HG03575 (cell line): Measurements from ENCODE around the gene EIF3J.
"Not testable (repeated sequence)": the region's sequence is repeated elsewhere in the genome, so short reads cannot be mapped to it uniquely, and the experiment has no call there.

Experiments used
- ATAC-seq: cut with Tn5 transposase; IDR thresholded peaks from one replicate; pipeline ENCODE4 v1.9.1; 2021; ENCODE audit not compliant: unreplicated experiment, insufficient number of reproducible peaks, low FRiP score; ENCODE audit errors: extremely low read depth

The EIF3J gene

GRCh38 chr15:44537735-44538240, 841 bp downstream of the EIF3J start:
- ATAC-seq, result no peak

- ATAC-seq, result no peak
Observed at GRCh38 chr15:44541282-44541958, 4.5 kb downstream of the EIF3J start.

- no peak for ATAC-seq
Observed at GRCh38 chr15:44542596-44542995, 5.6 kb downstream of the EIF3J start.

- not testable (repeated sequence) for ATAC-seq
Observed at GRCh38 chr15:44544745-44545144, 7.8 kb downstream of the EIF3J start.

- ATAC-seq, result no peak
Observed at GRCh38 chr15:44545913-44546802, 9.2 kb downstream of the EIF3J start.

GRCh38 chr15:44549152-44549551, 12.2 kb downstream of the EIF3J start:
- not testable (repeated sequence) for ATAC-seq

- ATAC-seq, result no peak
Observed at GRCh38 chr15:44550256-44550655, 13.3 kb downstream of the EIF3J start.

GRCh38 chr15:44550734-44551133, 13.8 kb downstream of the EIF3J start:
- ATAC-seq, result no peak

GRCh38 chr15:44554934-44555723, 18.2 kb downstream of the EIF3J start:
- ATAC-seq, result no peak

- not testable (repeated sequence) for ATAC-seq
Observed at GRCh38 chr15:44560926-44561325, 24.0 kb downstream of the EIF3J start.

- no peak for ATAC-seq
Observed at GRCh38 chr15:44565387-44566154, 28.6 kb downstream of the EIF3J start.

- no peak for ATAC-seq
Observed at GRCh38 chr15:44566155-44566540, 29.2 kb downstream of the EIF3J start.

- no peak for ATAC-seq
Observed at GRCh38 chr15:44568338-44568737, 31.4 kb downstream of the EIF3J start.

- ATAC-seq, result no peak
Observed at GRCh38 chr15:44569316-44569715, 32.4 kb downstream of the EIF3J start.

GRCh38 chr15:44570361-44570760, 33.4 kb downstream of the EIF3J start:
- ATAC-seq, result no peak

- ATAC-seq, result no peak
Observed at GRCh38 chr15:44573386-44573785, 36.4 kb downstream of the EIF3J start.

GRCh38 chr15:44574734-44575133, 37.8 kb downstream of the EIF3J start:
- ATAC-seq, result no peak

GRCh38 chr15:44580105-44580504, 43.2 kb downstream of the EIF3J start:
- ATAC-seq, result no peak
